ENCODE measurements around the gene EIF3L. TPM values are rescaled to one million over a fixed set of nuclear protein-coding genes. Genes with fewer than 3 reads are reported as not detected.

The EIF3L gene
- total RNA-seq, 1 experiment from 2014 or later: 652 TPM

GRCh38 chr22:37827056-37827455, 22.2 kb upstream of the EIF3L start:
- DNase-seq: peak; percentile 36
- Histone ChIP-seq H3K36me3 (replicated peaks; ENCODE audit: control insufficient read depth, insufficient read depth, low read length) (peaks cover 6% of the 10 kb centered on the region), H3K27me3 (ENCODE audit: control insufficient read depth, insufficient read depth, low read length) (peaks cover 26% of the 10 kb centered on the region), H3K4me3 (ENCODE audit: insufficient read depth, low read depth, low read length) (no peak overlapping the region)

- peaks cover 11% of the 10 kb centered on the region for H3K36me3 ChIP-seq (replicated peaks; ENCODE audit: control insufficient read depth, insufficient read depth, low read length)
- peak; percentile 54 for DNase-seq
Observed at GRCh38 chr22:37830093-37830842, 19.0 kb upstream of the EIF3L start.

GRCh38 chr22:37831472-37831871, 17.7 kb upstream of the EIF3L start:
- DNase-seq: no peak
- no peaks in the 10 kb centered on the region for H3K27me3 ChIP-seq (ENCODE audit: control insufficient read depth, insufficient read depth, low read length)
- peaks cover 11% of the 10 kb centered on the region for H3K36me3 ChIP-seq (replicated peaks; ENCODE audit: control insufficient read depth, insufficient read depth, low read length)
- no peak overlapping the region for H3K4me3 ChIP-seq (ENCODE audit: insufficient read depth, low read depth, low read length)

More at GRCh38 chr22:37830093-37830842, 19.0 kb upstream of the EIF3L start:
- Histone ChIP-seq H3K27me3 (ENCODE audit: control insufficient read depth, insufficient read depth, low read length) (peaks cover 5% of the 10 kb centered on the region), H3K4me3 (ENCODE audit: insufficient read depth, low read depth, low read length) (no peak overlapping the region)

- peaks cover 11% of the 10 kb centered on the region for H3K36me3 ChIP-seq (replicated peaks; ENCODE audit: control insufficient read depth, insufficient read depth, low read length)
- H3K27me3 ChIP-seq (ENCODE audit: control insufficient read depth, insufficient read depth, low read length): no peaks in the 10 kb centered on the region
- no peak for DNase-seq
- H3K4me3 ChIP-seq (ENCODE audit: insufficient read depth, low read depth, low read length): no peak overlapping the region
Observed at GRCh38 chr22:37832022-37832857, 17.0 kb upstream of the EIF3L start.

GRCh38 chr22:37842015-37842793, 7.0 kb upstream of the EIF3L start:
- Histone ChIP-seq H3K27me3 (ENCODE audit: control insufficient read depth, insufficient read depth, low read length) (no peaks in the 10 kb centered on the region), H3K4me3 (ENCODE audit: insufficient read depth, low read depth, low read length) (no peak overlapping the region), H3K36me3 (replicated peaks; ENCODE audit: control insufficient read depth, insufficient read depth, low read length) (peaks cover 1% of the 10 kb centered on the region; the same call in 1 of the 2 replicates)
- no peak for DNase-seq

- Histone ChIP-seq H3K4me3 (ENCODE audit: insufficient read depth, low read depth, low read length) (peak overlapping the region; percentile 75), H3K36me3 (replicated peaks; ENCODE audit: control insufficient read depth, insufficient read depth, low read length) (0 out of 2 replicates have a peak, but pooled peaks cover 1% of the 10 kb centered on the region), H3K27me3 (ENCODE audit: control insufficient read depth, insufficient read depth, low read length) (no peaks in the 10 kb centered on the region)
- DNase-seq: peak; percentile 90
Observed at GRCh38 chr22:37843741-37844089, 5.5 kb upstream of the EIF3L start.

- no peak for DNase-seq
Observed at GRCh38 chr22:37844904-37845329, 4.3 kb upstream of the EIF3L start.

GRCh38 chr22:37846433-37846832, 2.8 kb upstream of the EIF3L start:
- H3K36me3 ChIP-seq (replicated peaks; ENCODE audit: control insufficient read depth, insufficient read depth, low read length): peaks cover 7% of the 10 kb centered on the region
- no peaks in the 10 kb centered on the region for H3K27me3 ChIP-seq (ENCODE audit: control insufficient read depth, insufficient read depth, low read length)
- DNase-seq: no peak
- no peak overlapping the region for H3K4me3 ChIP-seq (ENCODE audit: insufficient read depth, low read depth, low read length)

More at GRCh38 chr22:37844904-37845329, 4.3 kb upstream of the EIF3L start:
- Histone ChIP-seq H3K4me3 (ENCODE audit: insufficient read depth, low read depth, low read length) (peak overlapping the region; percentile 16; the same call in 1 of the 2 replicates), H3K27me3 (ENCODE audit: control insufficient read depth, insufficient read depth, low read length) (no peaks in the 10 kb centered on the region), H3K36me3 (replicated peaks; ENCODE audit: control insufficient read depth, insufficient read depth, low read length) (0 out of 2 replicates have a peak, but pooled peaks cover under 1% of the 10 kb centered on the region)

GRCh38 chr22:37848587-37849088, 581 bp upstream of the EIF3L start:
- DNase-seq: no peak
- peaks cover 21% of the 10 kb centered on the region for H3K36me3 ChIP-seq (replicated peaks; ENCODE audit: control insufficient read depth, insufficient read depth, low read length)
- peak overlapping the region; percentile 87 for H3K4me3 ChIP-seq (ENCODE audit: insufficient read depth, low read depth, low read length)
- H3K27me3 ChIP-seq (ENCODE audit: control insufficient read depth, insufficient read depth, low read length): no peaks in the 10 kb centered on the region

GRCh38 chr22:37850801-37851200, 1.6 kb downstream of the EIF3L start:
- H3K27me3 ChIP-seq (ENCODE audit: control insufficient read depth, insufficient read depth, low read length): no peaks in the 10 kb centered on the region
- no peak overlapping the region for H3K4me3 ChIP-seq (ENCODE audit: insufficient read depth, low read depth, low read length)
- H3K36me3 ChIP-seq (replicated peaks; ENCODE audit: control insufficient read depth, insufficient read depth, low read length): peaks cover 36% of the 10 kb centered on the region
- DNase-seq: no peak

GRCh38 chr22:37852418-37852817, 3.2 kb downstream of the EIF3L start:
- no peak for DNase-seq
- H3K27me3 ChIP-seq (ENCODE audit: control insufficient read depth, insufficient read depth, low read length): no peaks in the 10 kb centered on the region
- no peak overlapping the region for H3K4me3 ChIP-seq (ENCODE audit: insufficient read depth, low read depth, low read length)
- H3K36me3 ChIP-seq (replicated peaks; ENCODE audit: control insufficient read depth, insufficient read depth, low read length): peaks cover 40% of the 10 kb centered on the region

- no peak for DNase-seq
- Histone ChIP-seq H3K27me3 (ENCODE audit: control insufficient read depth, insufficient read depth, low read length) (no peaks in the 10 kb centered on the region), H3K4me3 (ENCODE audit: insufficient read depth, low read depth, low read length) (no peak overlapping the region), H3K36me3 (replicated peaks; ENCODE audit: control insufficient read depth, insufficient read depth, low read length) (peaks cover 53% of the 10 kb centered on the region)
Observed at GRCh38 chr22:37854946-37855345, 5.7 kb downstream of the EIF3L start.

- H3K4me3 ChIP-seq (ENCODE audit: insufficient read depth, low read depth, low read length): no peak overlapping the region
- no peaks in the 10 kb centered on the region for H3K27me3 ChIP-seq (ENCODE audit: control insufficient read depth, insufficient read depth, low read length)
- DNase-seq: no peak
- H3K36me3 ChIP-seq (replicated peaks; ENCODE audit: control insufficient read depth, insufficient read depth, low read length): peaks cover 56% of the 10 kb centered on the region
Observed at GRCh38 chr22:37855462-37855861, 6.2 kb downstream of the EIF3L start.

GRCh38 chr22:37860796-37861421, 11.7 kb downstream of the EIF3L start:
- no peak for DNase-seq
- no peak overlapping the region for H3K4me3 ChIP-seq (ENCODE audit: insufficient read depth, low read depth, low read length)
- peaks cover 56% of the 10 kb centered on the region for H3K36me3 ChIP-seq (replicated peaks; ENCODE audit: control insufficient read depth, insufficient read depth, low read length)
- no peaks in the 10 kb centered on the region for H3K27me3 ChIP-seq (ENCODE audit: control insufficient read depth, insufficient read depth, low read length)
